Ramos (cell line): Measurements from ENCODE around the gene MORC2.

ENCODE experiments used
- in situ Hi-C: fragments of 300-500 bp; cut with MboI; formaldehyde crosslinking; loops from one replicate; pipeline ENCODE4 v1.14.3; 2022; ENCODE audit warnings: low sequenced_read_pairs; ENCODE audit not compliant: unreplicated experiment

MORC2 gene

DNA sequence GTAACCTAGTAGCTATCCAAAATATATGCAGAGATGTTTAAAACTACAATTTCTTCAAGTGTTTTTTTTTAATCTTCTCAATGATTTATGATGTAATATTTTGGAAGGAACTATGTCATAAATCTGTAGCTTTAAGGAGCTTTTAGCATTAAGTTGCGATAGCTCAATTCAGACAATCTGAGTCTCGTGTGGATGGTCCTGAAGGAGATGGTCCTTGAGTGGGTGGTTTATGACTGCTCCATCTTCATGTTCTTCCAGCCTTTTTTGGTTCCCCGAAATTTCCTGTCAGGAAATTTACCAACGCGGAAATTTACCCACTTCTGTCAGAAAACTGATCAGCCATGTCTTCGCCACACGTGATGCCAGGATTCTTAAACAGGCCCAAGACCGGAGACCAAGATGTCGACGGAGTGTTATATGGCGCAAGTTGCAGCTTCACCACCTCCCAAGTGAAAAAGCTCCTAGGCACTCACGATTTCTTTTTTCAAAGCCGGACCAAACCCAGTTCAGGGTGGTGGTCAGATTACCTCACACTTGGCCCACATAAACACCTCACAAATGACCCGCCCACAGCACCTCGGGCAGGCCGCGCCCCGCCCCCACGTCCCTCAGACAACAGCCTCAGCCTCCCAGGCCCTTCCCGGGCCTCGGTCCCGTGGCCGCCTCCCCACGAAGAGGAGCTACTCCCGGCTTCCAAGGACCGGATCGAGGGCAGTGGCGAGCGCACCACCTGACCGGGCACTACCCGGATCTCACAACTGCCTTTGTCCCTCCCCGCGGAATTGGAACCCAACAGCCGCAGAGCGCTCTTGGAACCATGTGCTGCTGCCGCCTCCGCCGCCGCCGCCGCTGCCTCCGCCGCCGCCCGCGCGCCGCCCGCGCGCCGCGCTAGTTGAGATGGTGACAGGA lies at the start of gene MORC2:
Gene MORC2, minus strand, starts transcription at position 760 of the 909 bp plus-strand sequence. CDS start 885 bp downstream, outside the sequence.
- in situ Hi-C loops: no loop called here

DNA sequence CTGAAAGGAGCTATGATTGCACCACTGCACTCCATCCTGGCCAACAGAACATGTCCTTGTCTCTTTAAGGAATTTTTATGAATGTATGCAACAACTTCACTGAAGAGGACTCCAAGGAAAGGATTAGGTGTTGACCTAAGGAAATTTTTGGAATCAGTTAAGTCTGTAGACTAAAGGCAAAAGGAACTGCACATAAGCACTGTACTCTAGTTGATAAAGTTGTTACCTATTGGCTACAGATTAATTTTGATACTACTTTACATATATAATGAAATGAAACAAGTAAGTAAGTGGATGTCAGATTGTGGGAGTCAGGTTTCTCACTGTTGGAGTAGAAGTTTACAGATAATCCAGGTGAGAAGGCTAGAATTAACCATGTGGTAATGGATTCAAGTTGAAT lies 37.0 kb upstream of the MORC2 start:
- in situ Hi-C loops: no loop called here

- in situ Hi-C loops: no loop called here
Observed at GRCh38 chr22:31001124-31001770, 32.7 kb upstream of the MORC2 start.

- in situ Hi-C loops: no loop called here
Observed at GRCh38 chr22:30998329-30998728, 29.8 kb upstream of the MORC2 start.

- in situ Hi-C loops: no loop called here
Observed at GRCh38 chr22:30996462-30996861, 27.9 kb upstream of the MORC2 start.

DNA sequence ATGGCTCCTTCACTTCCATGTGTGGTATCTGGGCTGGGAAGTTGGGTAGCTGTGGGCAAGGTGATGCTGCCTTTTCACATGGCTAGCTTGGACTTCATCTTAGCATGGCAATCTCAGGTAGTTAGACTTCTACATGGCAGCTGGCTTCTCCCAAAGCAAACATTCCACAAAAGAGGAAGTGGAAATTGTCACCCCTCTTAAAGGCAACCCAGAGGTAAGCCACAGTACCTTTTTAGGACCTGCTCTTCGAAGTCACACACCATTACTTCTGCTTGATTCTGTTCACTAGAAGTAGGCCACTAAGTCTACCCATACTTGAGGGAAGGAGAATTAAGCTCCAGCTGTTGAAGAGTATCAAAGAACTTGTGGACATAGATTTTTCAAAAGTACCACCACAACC lies 26.4 kb upstream of the MORC2 start:
- in situ Hi-C loops: no loop called here

- in situ Hi-C loops: no loop called here
Observed at GRCh38 chr22:30992565-30992964, 24.0 kb upstream of the MORC2 start.

GRCh38 chr22:30990690-30991089 lies 22.1 kb upstream of the MORC2 start:
- in situ Hi-C loops: no loop called here

GRCh38 chr22:30989474-30989873 lies 20.9 kb upstream of the MORC2 start:
- in situ Hi-C loops: no loop called here

DNA sequence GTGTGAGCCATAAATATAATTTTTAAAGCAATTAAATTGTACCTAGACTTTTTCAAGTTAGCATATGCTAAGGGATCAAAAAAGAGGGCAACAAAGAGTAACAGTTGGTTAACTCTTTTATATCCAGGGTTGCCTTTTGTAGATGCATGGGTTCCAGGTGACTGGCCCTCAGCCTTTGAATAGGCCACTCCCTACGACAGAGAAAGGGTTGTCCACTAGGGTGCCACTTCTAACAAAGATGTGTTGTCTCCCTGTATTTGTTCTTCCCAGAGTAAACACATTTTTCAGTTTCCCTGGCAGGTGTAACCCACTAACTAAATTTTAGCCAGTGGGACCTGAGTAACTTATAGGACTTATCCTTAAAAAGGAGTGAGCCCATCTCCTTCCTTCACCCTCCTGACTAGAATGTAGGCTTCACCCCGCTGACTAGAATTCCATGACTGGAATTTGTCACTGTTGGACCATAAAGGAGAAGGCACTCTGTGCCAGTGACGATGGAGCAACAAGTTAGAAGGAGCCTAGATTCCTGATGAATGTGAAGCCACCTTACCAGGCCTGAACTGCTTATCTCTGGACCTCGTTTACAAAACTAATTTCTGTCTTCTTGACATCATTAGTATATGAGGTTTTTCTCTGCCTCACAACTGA lies 17.1 kb upstream of the MORC2 start:
- in situ Hi-C loops: no loop called here

GRCh38 chr22:30984317-30984716 lies 15.7 kb upstream of the MORC2 start:
- in situ Hi-C loops: no loop called here

- in situ Hi-C loops: no loop called here
Observed at GRCh38 chr22:30982512-30982911, 13.9 kb upstream of the MORC2 start.

- in situ Hi-C loops: no loop called here
Observed at GRCh38 chr22:30979932-30980331, 11.4 kb upstream of the MORC2 start.

DNA sequence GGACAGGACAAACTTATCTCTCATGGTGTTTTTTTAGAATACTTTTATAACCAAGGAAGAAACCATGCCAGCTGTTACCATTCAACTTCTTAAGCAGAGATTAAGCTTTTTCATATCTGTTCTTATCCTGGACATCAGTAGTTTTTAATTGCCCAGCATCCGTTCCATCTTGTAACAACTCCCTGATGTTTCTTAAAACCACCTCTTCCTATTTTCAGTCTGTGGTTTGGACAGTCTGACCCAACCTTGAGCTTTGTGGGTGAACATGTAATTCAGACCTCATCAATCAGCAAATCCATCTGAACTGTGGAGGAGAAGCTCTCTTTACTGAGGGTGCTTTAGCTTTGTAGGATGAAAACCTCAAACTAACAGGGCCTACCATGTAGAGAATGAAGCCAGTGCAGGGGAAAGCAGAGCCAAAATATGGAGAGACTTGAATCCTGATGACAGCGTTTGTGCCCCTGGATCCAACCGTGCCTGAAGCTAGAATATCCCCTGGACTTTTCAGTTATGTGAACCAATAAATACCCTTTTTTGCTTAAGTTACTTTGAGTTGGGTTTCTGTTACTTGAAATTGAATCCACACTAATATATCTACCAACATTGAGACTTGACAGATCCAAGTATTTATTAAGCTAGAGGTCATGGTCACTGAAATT lies 9.9 kb upstream of the MORC2 start:
- in situ Hi-C loops: no loop called here

GRCh38 chr22:30970356-30970746 lies 1.8 kb upstream of the MORC2 start:
- in situ Hi-C loops: no loop called here

- in situ Hi-C loops: no loop called here
Observed at GRCh38 chr22:30969532-30970355, 1.2 kb upstream of the MORC2 start.

GRCh38 chr22:30968924-30969531 lies 454 bp upstream of the MORC2 start, which contains the start of gene TUG1:
TUG1 (plus strand) TSS chr22:30969265.
- in situ Hi-C loops: no loop called here

- in situ Hi-C loops: no loop called here
Observed at GRCh38 chr22:30964858-30965257, 3.7 kb downstream of the MORC2 start.

DNA sequence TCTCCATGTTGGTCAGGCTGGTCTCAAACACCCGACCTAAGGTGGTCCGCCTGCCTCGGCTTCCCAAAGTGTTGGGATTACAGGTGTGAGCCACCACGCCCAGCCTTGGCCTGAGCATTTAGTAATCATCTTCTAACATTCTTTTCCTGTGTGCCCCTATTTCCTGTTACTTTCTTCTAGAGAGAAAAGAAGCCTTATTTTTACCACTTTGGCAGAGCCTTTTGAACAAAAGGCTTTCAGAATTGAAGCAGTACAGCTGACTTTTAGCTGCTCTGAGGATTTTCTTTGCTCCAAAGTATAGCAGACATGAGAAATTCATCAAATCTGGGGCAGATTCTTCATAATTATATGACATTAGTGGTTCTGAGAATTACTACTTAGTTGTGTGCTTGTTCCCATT lies 13.4 kb downstream of the MORC2 start:
- in situ Hi-C loops: no loop called here
